Neural cell (in vitro differentiated cells): Measurements from ENCODE around the gene STPG3.

Experiments used
- CTCF ChIP-seq: fragments of 450-650 bp; IDR thresholded peaks from 2 replicates; pipeline ENCODE4 v1.5.1; 2014; ENCODE audit warnings: antibody characterized with exemption, mild to moderate bottlenecking, moderate library complexity; ENCODE audit not compliant: poor library complexity, severe bottlenecking
- EP300 ChIP-seq: fragments of 450-650 bp; conservative IDR thresholded peaks from 2 replicates; pipeline ENCODE4 v1.6.1; 2014; ENCODE audit warnings: antibody characterized with exemption, mild to moderate bottlenecking, moderate library complexity; ENCODE audit not compliant: poor library complexity, severe bottlenecking
- EZH2 ChIP-seq: fragments of 200-600, 300-800 bp; shearing (Covaris generic), sonication (generic); IDR thresholded peaks from 2 replicates; pipeline ENCODE4 v1.6.1; 2014; ENCODE audit warnings: antibody characterized with exemption, low read length, borderline replicate concordance, mild to moderate bottlenecking; ENCODE audit not compliant: insufficient read depth, poor library complexity, severe bottlenecking
- POLR2AphosphoS5 ChIP-seq: IDR thresholded peaks from 2 replicates; pipeline ENCODE4 v1.6.1; 2012
- REST ChIP-seq: IDR thresholded peaks from 2 replicates; pipeline ENCODE4 v1.6.1; 2012; ENCODE audit warnings: borderline replicate concordance
- SMC3 ChIP-seq: fragments of 450-650 bp; conservative IDR thresholded peaks from 2 replicates; pipeline ENCODE4 v1.6.1; 2014; ENCODE audit warnings: antibody characterized with exemption, mild to moderate bottlenecking, moderate library complexity; ENCODE audit not compliant: poor library complexity

GRCh38 chr9:137214620-137215019 lies 36.5 kb upstream of the STPG3 start:
- no peak for TF ChIP-seq REST
- no peak for TF ChIP-seq CTCF
- no peak for TF ChIP-seq SMC3
- TF ChIP-seq EP300: no peak
- TF ChIP-seq EZH2: no peak
- no peak for TF ChIP-seq POLR2AphosphoS5
